Neural cell (in vitro differentiated cells): Measurements from ENCODE around the gene TBC1D2. TPM values are rescaled to one million over a fixed set of nuclear protein-coding genes. Genes with fewer than 3 reads are reported as not detected.

Experiments used
- H2AFZ ChIP-seq: fragments of 200-600, 300-800 bp; sonication (generic), shearing (Covaris generic); 2 replicates; pipeline ENCODE4 v1.6.0; 2014; ENCODE audit warnings: low read depth, mild to moderate bottlenecking, antibody characterized with exemption, low read length, moderate library complexity
- H3F3A ChIP-seq: fragments of 200-600 bp; shearing (Covaris generic); 2 replicates; pipeline ENCODE4 v1.6.1; 2016; ENCODE audit warnings: mild to moderate bottlenecking, moderate library complexity, mixed read lengths, antibody characterized with exemption, low read length; ENCODE audit not compliant: insufficient read depth, poor library complexity, severe bottlenecking
- H3K27ac ChIP-seq: fragments of 200-600, 300-800 bp; sonication (generic), shearing (Covaris generic); 2 replicates; pipeline ENCODE4 v1.5.1; 2014; ENCODE audit warnings: mild to moderate bottlenecking, low read length, moderate library complexity
- H3K27me3 ChIP-seq: fragments of 300-800, 200-600 bp; sonication (generic), shearing (Covaris generic); 2 replicates; pipeline ENCODE4 v1.6.0; 2014; ENCODE audit warnings: mild to moderate bottlenecking, low read depth, low read length, moderate library complexity; ENCODE audit not compliant: insufficient read depth
- H3K36me3 ChIP-seq: fragments of 300-800, 200-600 bp; sonication (generic), shearing (Covaris generic); 2 replicates; pipeline ENCODE4 v1.5.1; 2014; ENCODE audit warnings: mild to moderate bottlenecking, antibody characterized with exemption, low read length, moderate library complexity; ENCODE audit not compliant: insufficient read depth
- H3K4me2 ChIP-seq: fragments of 300-800, 200-600 bp; sonication (generic), shearing (Covaris generic); 2 replicates; pipeline ENCODE4 v1.6.0; 2014; ENCODE audit warnings: mild to moderate bottlenecking, low read length
- H3K4me3 ChIP-seq: fragments of 300-800, 200-600 bp; sonication (generic), shearing (Covaris generic); 2 replicates; pipeline ENCODE4 v1.5.1; 2014; ENCODE audit warnings: mild to moderate bottlenecking, low read length, moderate library complexity
- H3K79me2 ChIP-seq: fragments of 200-600 bp; shearing (Covaris generic); replicated peaks from 2 replicates; pipeline ENCODE4 v1.6.0; 2014; ENCODE audit warnings: mild to moderate bottlenecking, low read length, moderate library complexity; ENCODE audit not compliant: insufficient read depth
- H3K9ac ChIP-seq: fragments of 300-800, 200-600 bp; sonication (generic), shearing (Covaris generic); 2 replicates; pipeline ENCODE4 v1.6.1; 2016; ENCODE audit warnings: mild to moderate bottlenecking, low read length, mixed read lengths
- H3K9me2 ChIP-seq: fragments of 200-600 bp; shearing (Covaris generic); 2 replicates; pipeline ENCODE4 v1.6.1; 2016; ENCODE audit warnings: mild to moderate bottlenecking, low read length, mixed read lengths; ENCODE audit not compliant: insufficient read depth
- H3K9me3 ChIP-seq: fragments of 200-600, 300-800 bp; sonication (generic), shearing (Covaris generic); 2 replicates; pipeline ENCODE4 v1.6.1; 2016; ENCODE audit warnings: mild to moderate bottlenecking, mixed run types, low read length, moderate library complexity, mixed read lengths
- H4K20me1 ChIP-seq: fragments of 200-600 bp; shearing (Covaris generic); 2 replicates; pipeline ENCODE4 v1.6.1; 2016; ENCODE audit warnings: mild to moderate bottlenecking, mixed run types; ENCODE audit not compliant: insufficient read depth
- CTCF ChIP-seq: fragments of 450-650 bp; IDR thresholded peaks from 2 replicates; pipeline ENCODE4 v1.5.1; 2014; ENCODE audit warnings: antibody characterized with exemption, mild to moderate bottlenecking, moderate library complexity; ENCODE audit not compliant: poor library complexity, severe bottlenecking
- EP300 ChIP-seq: fragments of 450-650 bp; conservative IDR thresholded peaks from 2 replicates; pipeline ENCODE4 v1.6.1; 2014; ENCODE audit warnings: antibody characterized with exemption, mild to moderate bottlenecking, moderate library complexity; ENCODE audit not compliant: poor library complexity, severe bottlenecking
- EZH2 ChIP-seq: fragments of 200-600, 300-800 bp; shearing (Covaris generic), sonication (generic); IDR thresholded peaks from 2 replicates; pipeline ENCODE4 v1.6.1; 2014; ENCODE audit warnings: antibody characterized with exemption, low read length, borderline replicate concordance, mild to moderate bottlenecking; ENCODE audit not compliant: insufficient read depth, poor library complexity, severe bottlenecking
- MXI1 ChIP-seq: fragments of 450-650 bp; conservative IDR thresholded peaks from 2 replicates; pipeline ENCODE4 v1.6.1; 2014; ENCODE audit warnings: antibody characterized with exemption, mild to moderate bottlenecking; ENCODE audit not compliant: poor library complexity, severe bottlenecking
- POLR2AphosphoS5 ChIP-seq: IDR thresholded peaks from 2 replicates; pipeline ENCODE4 v1.6.1; 2012
- RAD21 ChIP-seq: fragments of 450-650 bp; conservative IDR thresholded peaks from 2 replicates; pipeline ENCODE4 v1.6.1; 2014; ENCODE audit warnings: antibody characterized with exemption, mild to moderate bottlenecking, moderate library complexity
- REST ChIP-seq: IDR thresholded peaks from 2 replicates; pipeline ENCODE4 v1.6.1; 2012; ENCODE audit warnings: borderline replicate concordance
- SMC3 ChIP-seq: fragments of 450-650 bp; conservative IDR thresholded peaks from 2 replicates; pipeline ENCODE4 v1.6.1; 2014; ENCODE audit warnings: antibody characterized with exemption, mild to moderate bottlenecking, moderate library complexity; ENCODE audit not compliant: poor library complexity
- TAF1 ChIP-seq: IDR thresholded peaks from 2 replicates; pipeline ENCODE4 v1.6.1; 2012; ENCODE audit warnings: low read depth
- polyA plus RNA-seq: library from polyadenylated mRNA; depleted of rRNA; stranded (reverse); fragments of >200 nt; gene quantifications from 2 replicates; pipeline ENCODE4 v1.2.3, GENCODE V29; 2014

The TBC1D2 gene
- polyA plus RNA-seq, 1 donor from 2014 or later = 4.1 TPM

- H3K79me2 ChIP-seq = no peaks in the 10 kb centered on the region
- H3F3A ChIP-seq = no peaks in the 10 kb centered on the region
- H3K27me3 ChIP-seq = no peaks in the 10 kb centered on the region
- TF ChIP-seq MXI1 = no peak
- TF ChIP-seq REST = no peak
- no peak for TF ChIP-seq EP300
- no peak for TF ChIP-seq SMC3
- TF ChIP-seq CTCF = no peak
- TF ChIP-seq EZH2 = no peak
- no peak for TF ChIP-seq TAF1
- TF ChIP-seq RAD21 = no peak
- TF ChIP-seq POLR2AphosphoS5 = no peak
- no peaks in the 10 kb centered on the region for H3K9me3 ChIP-seq
- no peaks in the 10 kb centered on the region for H3K9me2 ChIP-seq
- no peak overlapping the region for H3K9ac ChIP-seq
- no peaks in the 10 kb centered on the region for H4K20me1 ChIP-seq
- no peak overlapping the region for H3K27ac ChIP-seq
- H2AFZ ChIP-seq = no peak overlapping the region
- H3K4me2 ChIP-seq = no peak overlapping the region
- H3K4me3 ChIP-seq = no peak overlapping the region
- no peaks in the 10 kb centered on the region for H3K36me3 ChIP-seq
Measured at GRCh38 chr9:98218562-98219363, 36.7 kb downstream of the TBC1D2 start.

GRCh38 chr9:98217255-98217654 is 38.2 kb downstream of the TBC1D2 start:
- no peak overlapping the region for H2AFZ ChIP-seq
- no peaks in the 10 kb centered on the region for H3K36me3 ChIP-seq
- H3K27me3 ChIP-seq = no peaks in the 10 kb centered on the region
- no peak overlapping the region for H3K4me3 ChIP-seq
- H3K9ac ChIP-seq = no peak overlapping the region
- no peak overlapping the region for H3K4me2 ChIP-seq
- no peaks in the 10 kb centered on the region for H3F3A ChIP-seq
- no peak for TF ChIP-seq REST
- no peak for TF ChIP-seq TAF1
- no peak for TF ChIP-seq EZH2
- TF ChIP-seq CTCF = no peak
- no peak for TF ChIP-seq POLR2AphosphoS5
- no peak for TF ChIP-seq RAD21
- no peak for TF ChIP-seq SMC3
- no peak for TF ChIP-seq MXI1
- TF ChIP-seq EP300 = no peak
- H4K20me1 ChIP-seq = no peaks in the 10 kb centered on the region
- H3K9me2 ChIP-seq = no peaks in the 10 kb centered on the region
- H3K27ac ChIP-seq = no peak overlapping the region
- no peaks in the 10 kb centered on the region for H3K9me3 ChIP-seq
- no peaks in the 10 kb centered on the region for H3K79me2 ChIP-seq
